Brain microvascular endothelial cell (primary cell): Measurements from ENCODE around the gene TSEN34.

Source experiments
- DNase-seq: peaks from one replicate; pipeline ENCODE4 v3.0.0-alpha.2; 2020
- H3K27ac ChIP-seq: fragments of 250-450 bp; sonication (Bioruptor Pico); 2 replicates; pipeline ENCODE4 v1.5.1; 2020; ENCODE audit warnings: mild to moderate bottlenecking, moderate library complexity
- H3K27me3 ChIP-seq: fragments of 250-450 bp; sonication (Bioruptor Pico); replicated peaks from 2 replicates; pipeline ENCODE4 v1.5.1; 2020; ENCODE audit warnings: mild to moderate bottlenecking
- H3K36me3 ChIP-seq: fragments of 250-450 bp; sonication (Bioruptor Pico); replicated peaks from 2 replicates; pipeline ENCODE4 v1.5.1; 2020; ENCODE audit warnings: mild to moderate bottlenecking
- H3K4me3 ChIP-seq: 2 replicates; pipeline ENCODE4 v1.5.1; 2011; ENCODE audit warnings: low read depth, mild to moderate bottlenecking, control low read depth, low read length, moderate library complexity
- CTCF ChIP-seq: IDR thresholded peaks from 2 replicates; pipeline ENCODE4 v1.5.1; 2011; ENCODE audit warnings: low read depth, mild to moderate bottlenecking, moderate library complexity, low read length, control low read depth, inconsistent platforms; ENCODE audit errors: missing control alignments
- in situ Hi-C: cut with HindIII; loops from 2 replicates; pipeline ENCODE4 v1.10.0; 2017; ENCODE audit warnings: low sequenced_read_pairs, low pct_ligation_motif_present

The TSEN34 gene

GRCh38 chr19:54153731-54154326 lies 37.3 kb upstream of the TSEN34 start:
- TF ChIP-seq CTCF = no peak
- peaks cover 81% of the 10 kb centered on the region for H3K36me3 ChIP-seq
- no peaks in the 10 kb centered on the region for H3K27me3 ChIP-seq
- H3K4me3 ChIP-seq = no peak overlapping the region
- no peak for DNase-seq
- in situ Hi-C loops = no loop called here
- no peak overlapping the region for H3K27ac ChIP-seq

DNA sequence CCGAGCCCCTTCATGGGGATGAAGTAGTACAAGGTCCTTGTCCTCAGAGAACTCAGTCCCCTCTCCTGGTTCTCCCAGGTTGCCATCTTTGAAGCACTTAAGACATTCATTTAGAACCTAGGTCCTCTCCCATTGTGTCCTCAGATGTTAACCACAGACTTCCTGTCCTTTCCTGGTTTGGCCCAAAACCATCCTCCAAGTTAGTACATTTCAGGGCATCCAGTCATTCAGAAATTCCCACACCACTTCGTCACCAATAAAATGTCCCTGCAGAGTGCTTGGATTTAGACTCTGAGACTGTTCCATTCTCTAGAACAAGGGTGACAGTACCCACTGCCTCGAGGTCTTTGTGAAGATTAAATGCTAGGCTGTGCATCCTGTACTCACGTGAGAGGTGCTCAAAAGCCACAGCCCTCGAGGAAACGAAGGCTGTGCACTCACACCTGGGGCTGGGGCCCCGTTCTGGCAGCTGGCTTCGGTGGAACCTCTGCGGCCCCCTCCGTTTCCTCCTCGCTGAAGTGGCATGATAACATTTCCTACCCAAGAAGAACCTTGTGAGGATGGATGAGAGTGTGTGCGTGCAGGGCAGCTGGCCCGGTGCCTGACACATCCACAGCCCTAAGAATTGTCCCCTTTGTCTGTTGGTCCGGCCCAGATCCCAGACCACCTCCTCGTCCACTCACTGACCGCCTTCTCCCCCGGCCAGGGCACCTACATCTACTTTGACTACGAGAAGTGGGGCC lies 36.3 kb upstream of the TSEN34 start:
- in situ Hi-C loops = no loop called here
- DNase-seq = no peak
- no peak for TF ChIP-seq CTCF
- Histone ChIP-seq H3K36me3 (peaks cover 71% of the 10 kb centered on the region), H3K27me3 (no peaks in the 10 kb centered on the region), H3K27ac (peak overlapping the region; percentile 8), H3K4me3 (no peak overlapping the region)

DNA sequence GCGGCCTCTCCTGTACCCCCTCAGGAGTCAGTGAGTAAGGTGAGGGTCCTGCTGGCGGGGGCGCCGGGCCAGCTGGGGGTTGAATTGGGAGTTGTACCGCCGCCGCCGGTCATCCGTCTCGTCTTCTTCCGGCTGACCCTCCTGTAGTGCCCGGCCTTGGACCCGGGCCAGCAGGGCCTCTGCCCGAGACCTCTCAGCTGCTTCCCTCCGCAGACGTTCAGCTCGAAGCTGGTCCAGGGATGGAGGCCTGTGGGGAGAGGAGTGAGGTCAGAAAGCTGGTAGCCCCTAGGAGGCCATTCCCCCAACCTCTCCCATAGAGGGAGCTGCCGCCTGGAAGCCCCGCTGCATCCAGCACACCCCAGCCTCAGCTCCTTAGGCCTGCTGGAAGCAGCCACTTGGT lies 35.4 kb upstream of the TSEN34 start:
- peaks cover 63% of the 10 kb centered on the region for H3K36me3 ChIP-seq
- H3K4me3 ChIP-seq = no peak overlapping the region
- in situ Hi-C loops = no loop called here

GRCh38 chr19:54156490-54156889 lies 34.6 kb upstream of the TSEN34 start:
- Histone ChIP-seq H3K36me3 (peaks cover 57% of the 10 kb centered on the region), H3K27ac (no peak overlapping the region)
- TF ChIP-seq CTCF = no peak

More for the DNA sequence above, 35.4 kb upstream of the TSEN34 start:
- TF ChIP-seq CTCF = peak; percentile 22
- H3K27ac ChIP-seq = no peak overlapping the region
- no peaks in the 10 kb centered on the region for H3K27me3 ChIP-seq
- DNase-seq = no peak

DNA sequence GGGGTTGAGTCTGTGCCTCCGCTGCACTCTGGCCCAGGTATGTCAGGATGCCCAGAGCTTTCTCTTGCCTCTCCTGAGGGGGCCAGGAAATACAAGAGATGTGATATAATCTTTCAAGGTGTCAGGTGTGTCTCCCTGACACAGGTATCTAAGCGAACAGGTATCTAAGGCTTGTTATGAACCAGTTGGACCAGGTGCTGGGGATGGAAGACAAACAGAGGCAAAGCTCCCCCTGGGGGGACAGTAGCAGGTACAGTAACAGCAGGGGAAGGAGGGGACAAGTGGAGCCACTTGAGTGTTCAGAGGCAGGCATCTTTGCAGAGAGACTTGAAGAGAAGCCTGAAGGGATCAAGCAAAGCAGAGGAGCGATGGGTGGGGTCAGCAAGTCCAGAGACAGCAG lies 34.2 kb upstream of the TSEN34 start:
- Histone ChIP-seq H3K27ac (no peak overlapping the region), H3K4me3 (no peak overlapping the region), H3K36me3 (peaks cover 52% of the 10 kb centered on the region), H3K27me3 (no peaks in the 10 kb centered on the region)
- in situ Hi-C loops = no loop called here
- DNase-seq = no peak
- no peak for TF ChIP-seq CTCF

More at GRCh38 chr19:54156490-54156889, 34.6 kb upstream of the TSEN34 start:
- DNase-seq = no peak
- Histone ChIP-seq H3K27me3 (no peaks in the 10 kb centered on the region), H3K4me3 (no peak overlapping the region)
- in situ Hi-C loops = no loop called here
